NCI-H1436 treated with DMSO at 0.1 percent for 48 hours (cell line): Measurements from ENCODE around the gene KBTBD7.
"Not testable (repeated sequence)": the region's sequence is repeated elsewhere in the genome, so short reads cannot be mapped to it uniquely, and the experiment has no call there.

Source experiments
- DNase-seq: peaks from one replicate; lab custom pipeline; 2025; lab: John Stamatoyannopoulos, UW

The KBTBD7 gene

DNA sequence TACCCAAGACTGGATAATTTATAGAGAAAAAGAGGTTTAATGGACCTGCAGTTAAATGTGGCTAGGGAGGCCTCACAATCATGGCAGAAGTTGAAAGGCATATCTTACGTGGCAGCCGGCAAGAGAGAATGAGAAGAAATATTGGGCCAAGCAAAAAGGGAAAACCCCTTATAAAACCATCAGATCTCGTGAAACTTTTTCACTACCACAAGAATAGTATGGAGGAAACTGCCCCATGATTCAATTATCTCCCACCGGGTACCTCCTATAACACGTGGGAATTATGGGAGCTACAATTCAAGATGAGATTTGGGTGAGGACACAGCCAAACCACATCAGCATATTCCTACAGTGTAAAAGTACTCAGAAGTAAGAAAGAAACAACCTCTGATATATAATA is 4.7 kb upstream of the KBTBD7 start:
- no peak for DNase-seq

DNA sequence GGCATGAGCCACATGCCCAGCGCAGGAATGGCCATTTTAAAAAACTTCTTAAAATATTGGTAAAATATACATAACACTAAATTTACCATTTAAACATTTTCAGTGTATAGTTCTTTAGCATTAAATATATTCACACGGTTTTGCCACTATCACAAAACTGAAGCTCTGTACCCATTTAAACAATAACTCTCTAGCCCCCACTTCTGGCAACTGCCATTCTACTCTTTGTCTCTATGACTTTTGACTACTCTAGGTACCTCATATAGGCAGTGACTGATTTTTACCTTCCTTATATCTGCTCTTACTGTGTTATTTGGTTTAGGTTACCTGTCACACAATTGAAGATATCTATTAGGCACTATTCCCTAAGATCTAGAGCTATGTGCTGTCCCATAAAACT is 2.3 kb upstream of the KBTBD7 start:
- no peak for DNase-seq

DNA sequence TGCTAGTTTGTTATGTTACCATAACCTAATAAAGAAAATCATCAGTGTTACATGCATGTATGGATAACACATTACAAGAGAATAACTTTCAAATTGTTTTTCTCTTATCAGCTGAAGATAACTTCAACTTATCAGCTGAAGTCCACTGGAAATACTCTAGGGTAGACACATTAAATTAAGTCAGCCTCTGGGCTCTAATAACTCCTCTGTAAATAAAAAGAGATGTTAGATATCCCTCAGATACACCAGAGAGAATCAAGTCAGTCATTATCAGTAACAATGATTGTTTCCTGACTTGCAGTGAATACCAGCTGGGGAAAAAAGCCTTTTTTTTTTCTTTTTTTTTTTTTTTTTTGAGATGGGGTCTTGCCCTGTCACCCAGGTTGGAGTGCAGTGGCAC is 1.6 kb upstream of the KBTBD7 start:
- DNase-seq, result no peak

DNA sequence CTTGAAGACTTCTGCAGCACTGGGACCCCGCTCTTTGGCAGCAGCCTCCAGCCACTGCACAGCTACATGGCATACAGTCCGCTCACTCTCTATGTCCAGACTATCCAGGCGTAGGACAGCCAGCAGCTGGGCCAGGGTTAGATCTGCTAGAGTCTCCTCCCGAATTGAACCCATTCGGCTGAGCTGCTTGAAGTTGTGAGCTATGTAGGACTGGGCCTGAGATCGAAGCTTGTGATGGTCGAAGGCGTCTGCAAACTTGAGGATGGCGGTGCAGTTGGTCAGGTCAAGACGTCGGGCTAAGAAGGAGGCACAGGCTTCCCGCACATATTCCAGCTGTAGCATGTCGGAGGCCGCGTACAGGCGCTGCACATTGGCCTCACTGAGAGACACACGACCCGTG is 900 bp downstream of the KBTBD7 start:
- no peak for DNase-seq

DNA sequence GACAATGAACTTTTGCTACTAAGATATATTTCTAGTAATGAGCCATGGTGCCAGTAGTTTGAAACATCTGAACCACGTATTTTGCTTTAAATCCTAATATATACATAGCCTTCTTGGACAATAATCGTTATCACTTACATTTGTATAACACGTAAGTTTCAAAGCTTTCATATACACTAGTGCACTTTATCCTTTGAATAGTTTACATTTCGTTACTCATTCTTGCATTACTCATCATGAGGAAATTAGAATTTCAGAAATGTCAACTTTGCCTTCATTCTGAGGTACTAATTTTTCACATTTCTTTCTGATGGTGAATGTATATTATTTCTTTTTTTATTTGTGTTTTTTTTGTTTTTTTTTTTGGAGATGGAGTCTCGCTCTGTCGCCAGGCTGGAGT is 5.8 kb downstream of the KBTBD7 start:
- DNase-seq, result no peak

DNA sequence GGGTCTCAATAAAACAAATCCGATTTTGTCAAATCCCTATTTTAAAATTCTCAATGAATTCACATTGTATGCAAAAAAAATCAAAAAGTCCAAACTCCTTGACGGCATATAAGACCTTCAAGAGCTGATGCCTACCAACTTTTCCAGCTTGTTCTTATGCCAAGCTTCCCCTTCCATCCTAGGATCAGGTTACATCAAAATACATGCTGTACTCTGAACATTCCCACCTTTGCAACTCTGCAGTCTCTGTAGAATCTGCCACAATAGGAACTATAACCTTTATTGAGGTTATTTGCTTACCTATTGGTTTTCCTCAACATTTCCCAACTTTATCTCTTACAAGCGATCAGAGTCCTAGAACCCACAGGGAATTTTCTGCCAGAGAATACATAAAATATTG is 7.9 kb downstream of the KBTBD7 start:
- DNase-seq, result no peak

DNA sequence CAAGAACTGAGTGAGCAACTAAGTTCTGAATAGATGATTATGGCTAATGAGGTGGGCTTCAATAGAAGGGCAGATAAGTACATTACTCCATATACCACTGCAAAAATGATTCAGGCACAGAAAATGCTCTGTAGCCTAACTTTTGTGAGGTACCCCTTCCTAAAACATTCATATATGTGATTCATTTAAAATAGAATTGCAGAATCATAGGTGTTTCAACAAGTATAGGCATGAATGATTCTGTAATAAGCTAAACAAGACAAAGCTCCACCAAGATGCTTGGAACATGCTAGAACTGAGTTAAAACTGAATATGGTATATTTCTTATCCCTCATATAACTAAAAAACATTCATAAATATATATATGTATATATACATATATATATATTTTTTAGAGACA is 12.1 kb downstream of the KBTBD7 start:
- DNase-seq, result no peak

DNA sequence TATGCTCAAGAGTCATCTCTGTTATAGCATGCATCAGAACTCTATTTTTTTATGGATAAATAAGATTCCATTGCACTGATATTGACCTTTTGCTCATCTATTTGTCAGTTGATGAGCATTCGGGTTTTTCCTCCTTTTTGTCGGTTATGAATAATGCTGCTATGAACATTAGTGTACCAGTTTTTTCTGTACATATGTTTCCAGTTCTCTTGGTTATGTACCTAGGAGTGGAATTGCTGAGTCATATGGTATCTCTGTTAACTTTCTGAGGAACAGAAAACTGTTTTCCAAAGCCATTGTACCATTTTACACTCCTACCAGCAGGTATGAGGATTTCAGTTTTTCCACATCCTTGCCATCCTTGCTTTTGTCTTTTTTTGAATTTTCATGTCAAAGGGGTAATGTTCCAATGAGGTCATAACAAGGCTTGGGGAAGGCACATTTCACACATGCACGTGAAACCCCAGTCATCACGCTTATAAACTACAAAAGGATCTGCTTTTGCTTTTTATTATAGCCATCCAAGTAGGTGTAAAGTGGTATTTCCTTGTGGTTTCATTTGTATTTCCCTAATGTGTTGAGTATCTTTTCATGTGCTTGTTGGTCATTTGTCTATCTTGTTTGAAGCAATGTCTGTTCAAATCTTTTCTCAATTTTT is 14.6 kb downstream of the KBTBD7 start:
- DNase-seq, result no peak

DNA sequence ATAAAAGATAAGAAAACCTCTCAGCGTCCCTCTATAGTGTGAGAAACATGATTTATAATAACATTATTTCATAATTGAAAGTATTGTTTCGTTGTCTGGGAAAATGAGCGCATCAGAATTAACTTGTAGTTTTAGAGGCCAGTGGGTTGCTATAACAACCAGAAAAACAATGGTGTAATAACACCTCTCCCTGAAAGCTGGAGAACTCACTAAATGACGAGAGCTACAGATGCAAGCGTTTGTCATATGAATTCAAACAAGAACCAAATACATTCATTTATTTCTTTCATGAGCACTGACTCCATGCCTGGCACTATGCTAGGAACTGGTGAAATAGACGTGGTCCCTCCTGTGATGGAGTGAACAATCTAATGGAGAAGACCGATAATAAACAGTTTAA is 16.3 kb downstream of the KBTBD7 start:
- no peak for DNase-seq

DNA sequence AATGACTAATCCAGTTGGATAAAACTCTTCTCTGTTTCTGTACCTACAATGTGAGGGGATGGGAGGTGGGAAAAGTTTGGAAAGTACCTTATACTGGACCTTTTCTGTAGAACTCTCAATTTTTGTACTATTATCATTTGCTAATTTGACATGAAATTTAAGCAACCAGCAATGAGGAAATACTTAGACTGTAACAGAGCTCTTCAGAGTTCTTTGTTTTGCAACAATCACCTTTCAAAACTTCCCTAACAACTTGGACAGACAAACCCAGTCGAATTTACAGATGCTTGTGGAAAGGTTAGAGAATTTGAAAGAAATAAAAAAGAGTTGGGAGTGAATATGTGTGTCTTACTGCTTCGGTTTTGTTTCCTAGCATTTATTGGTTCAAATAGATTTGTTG is 16.8 kb downstream of the KBTBD7 start:
- DNase-seq, result no peak

DNA sequence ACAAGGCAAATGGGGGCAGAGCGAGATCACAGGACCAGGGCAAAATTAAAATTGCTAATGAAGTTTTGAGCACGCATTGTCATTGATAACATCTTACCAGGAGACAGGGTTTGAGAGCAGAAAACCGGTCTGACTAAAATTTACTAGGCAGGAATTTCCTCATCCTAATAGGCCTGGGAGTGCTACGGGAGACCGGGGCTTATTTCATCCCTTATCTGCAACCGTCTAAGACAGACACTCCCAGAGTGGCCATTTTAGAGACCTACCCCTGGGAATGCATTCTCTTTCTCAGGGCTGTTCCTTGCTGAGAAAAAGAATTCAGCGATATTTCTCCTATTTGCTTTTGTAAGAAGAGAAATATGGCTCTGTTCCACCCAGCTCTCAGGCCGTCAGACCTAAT is 18.8 kb downstream of the KBTBD7 start:
- not testable (repeated sequence) for DNase-seq

DNA sequence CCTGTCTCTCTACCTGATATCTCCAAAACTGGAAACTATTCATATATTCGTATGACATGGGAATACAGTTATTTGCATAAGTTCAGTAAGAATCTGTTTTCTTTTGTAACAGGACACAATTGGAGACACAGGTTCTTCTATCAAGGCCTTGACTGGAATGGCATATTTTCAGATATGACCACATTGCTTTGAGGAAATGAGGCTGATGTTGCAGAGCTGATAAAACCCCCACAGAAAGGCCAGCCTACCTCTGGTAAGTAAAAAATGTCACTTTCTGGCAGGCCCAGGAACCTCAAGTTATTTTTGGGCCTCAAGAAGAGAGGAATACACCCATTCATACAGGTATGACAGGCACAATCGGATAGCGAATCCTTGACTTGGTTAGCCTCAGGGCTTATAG is 32.2 kb downstream of the KBTBD7 start:
- no peak for DNase-seq

DNA sequence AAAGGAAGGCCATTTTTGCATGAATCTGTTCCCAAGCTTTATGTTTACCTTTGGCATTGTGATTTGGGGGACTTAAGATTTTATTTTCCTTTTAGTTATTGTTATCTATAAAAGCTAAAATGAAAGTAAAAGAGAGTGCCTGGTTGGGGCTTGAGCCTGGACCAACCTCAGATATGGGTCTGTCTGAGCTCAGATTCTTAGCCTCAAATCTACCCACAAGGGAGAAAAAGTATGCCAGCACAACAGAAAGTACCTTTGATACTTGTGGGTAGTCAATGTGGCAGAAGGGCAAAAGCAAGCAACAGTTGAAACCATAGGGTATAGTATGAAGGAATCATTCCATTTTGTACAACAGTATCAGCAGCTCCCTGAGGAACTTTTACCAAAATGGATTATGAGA is 35.2 kb downstream of the KBTBD7 start:
- DNase-seq, result no peak

DNA sequence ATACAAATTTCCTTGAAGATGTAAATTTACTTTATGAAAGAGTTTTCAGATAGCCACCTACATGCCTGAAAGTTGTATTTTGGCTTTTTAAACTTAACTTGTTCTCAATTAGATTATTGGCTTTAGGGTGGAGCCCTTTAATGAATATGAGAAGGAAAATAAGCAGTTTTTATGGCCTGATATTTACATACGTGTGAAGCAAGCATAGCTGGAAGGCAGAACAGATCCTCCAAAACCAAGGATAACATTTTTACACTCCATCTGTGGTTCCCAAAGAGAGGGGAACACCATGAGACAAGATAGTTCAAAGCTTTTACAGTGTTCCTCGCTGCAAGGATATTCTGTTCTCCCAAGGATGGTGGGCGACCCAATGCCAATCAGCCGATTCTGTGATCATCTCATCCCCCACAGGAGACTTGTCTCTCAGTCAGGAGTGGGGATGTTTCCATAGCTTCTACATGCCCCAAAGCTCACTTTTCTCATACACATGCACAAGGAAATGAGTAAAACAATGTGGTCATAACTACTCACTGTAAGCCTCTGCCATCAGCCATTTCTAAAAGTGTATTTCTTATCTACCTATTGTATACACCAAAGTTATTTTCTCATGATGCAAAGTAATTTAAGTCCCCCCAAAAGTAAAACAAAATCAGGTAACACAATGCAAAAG is 37.2 kb downstream of the KBTBD7 start:
- DNase-seq, result no peak

DNA sequence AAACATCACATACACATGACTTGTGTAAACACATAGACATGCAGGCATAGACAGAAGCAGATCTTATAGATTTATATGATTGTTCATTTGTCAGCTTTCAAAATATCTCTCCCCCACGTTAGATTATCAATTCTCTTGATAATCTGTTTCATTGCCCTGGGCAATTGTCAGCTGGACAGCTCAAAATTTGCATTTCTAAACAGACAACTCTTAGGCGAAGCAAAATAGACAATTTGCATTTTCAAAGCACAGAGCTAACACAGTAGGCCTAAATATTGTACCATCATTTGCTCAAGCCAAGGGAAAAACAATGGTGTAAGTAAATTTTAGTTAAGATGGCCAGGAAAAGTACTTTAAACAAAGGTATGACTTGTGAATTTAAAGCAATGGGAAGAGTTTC is 37.7 kb downstream of the KBTBD7 start:
- no peak for DNase-seq

DNA sequence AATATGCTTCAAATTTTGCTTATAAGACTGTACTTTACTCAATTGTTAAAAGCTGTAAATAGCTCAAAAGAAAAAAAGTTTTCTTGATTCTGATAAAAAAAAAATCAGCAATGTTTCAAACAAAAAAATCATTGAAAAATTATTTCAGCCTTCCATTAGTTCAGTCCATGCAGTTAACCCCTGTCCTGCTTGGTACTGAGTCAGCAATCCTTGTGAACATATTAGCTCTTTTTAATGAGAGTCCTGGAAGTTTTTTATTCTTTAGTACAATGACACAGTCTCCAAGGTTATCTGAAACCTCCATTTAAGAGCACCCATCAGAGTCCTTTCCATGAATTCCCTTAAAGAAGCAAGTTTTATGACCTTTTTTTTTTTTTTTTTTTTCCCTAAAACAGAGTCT is 40.3 kb downstream of the KBTBD7 start:
- no peak for DNase-seq

DNA sequence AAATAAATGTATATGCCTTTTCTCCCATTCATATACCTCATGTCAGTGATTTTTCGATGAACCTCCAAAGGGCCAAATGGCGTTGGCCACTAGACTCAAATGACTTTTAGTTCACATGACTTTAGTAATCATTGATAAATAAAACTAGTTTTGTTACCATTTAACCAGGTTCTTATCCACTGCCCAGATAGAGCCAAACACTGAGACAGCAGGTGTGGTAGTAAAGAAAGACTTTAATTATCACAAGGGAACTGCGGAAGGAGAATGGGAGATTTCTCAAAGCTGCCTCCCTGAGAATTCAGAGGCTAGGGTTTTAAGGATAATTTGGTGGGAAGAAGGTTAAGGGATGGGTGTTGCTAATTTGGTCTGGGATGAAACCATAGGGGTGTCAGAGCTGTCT is 42.4 kb downstream of the KBTBD7 start:
- DNase-seq, result no peak

DNA sequence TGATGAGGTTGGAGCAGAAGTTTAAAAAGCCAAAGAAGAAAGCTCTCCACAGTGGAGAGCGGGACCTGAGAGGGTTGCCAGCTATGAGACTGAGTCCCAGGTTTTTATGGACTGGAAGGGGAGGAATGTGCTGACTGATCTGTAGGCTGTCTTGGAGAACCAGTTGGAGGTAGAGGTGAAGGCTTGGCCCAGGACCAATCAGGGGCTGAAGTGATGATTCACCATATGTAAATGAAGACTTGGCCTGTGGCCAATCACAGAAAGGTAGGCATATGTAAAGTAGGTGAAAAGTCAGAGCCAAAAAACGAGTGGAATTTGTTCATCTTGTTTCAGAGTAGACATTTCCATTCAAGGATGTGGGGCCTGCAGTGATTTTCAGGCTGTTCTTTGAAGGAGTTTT is 44.3 kb downstream of the KBTBD7 start:
- DNase-seq, result no peak

DNA sequence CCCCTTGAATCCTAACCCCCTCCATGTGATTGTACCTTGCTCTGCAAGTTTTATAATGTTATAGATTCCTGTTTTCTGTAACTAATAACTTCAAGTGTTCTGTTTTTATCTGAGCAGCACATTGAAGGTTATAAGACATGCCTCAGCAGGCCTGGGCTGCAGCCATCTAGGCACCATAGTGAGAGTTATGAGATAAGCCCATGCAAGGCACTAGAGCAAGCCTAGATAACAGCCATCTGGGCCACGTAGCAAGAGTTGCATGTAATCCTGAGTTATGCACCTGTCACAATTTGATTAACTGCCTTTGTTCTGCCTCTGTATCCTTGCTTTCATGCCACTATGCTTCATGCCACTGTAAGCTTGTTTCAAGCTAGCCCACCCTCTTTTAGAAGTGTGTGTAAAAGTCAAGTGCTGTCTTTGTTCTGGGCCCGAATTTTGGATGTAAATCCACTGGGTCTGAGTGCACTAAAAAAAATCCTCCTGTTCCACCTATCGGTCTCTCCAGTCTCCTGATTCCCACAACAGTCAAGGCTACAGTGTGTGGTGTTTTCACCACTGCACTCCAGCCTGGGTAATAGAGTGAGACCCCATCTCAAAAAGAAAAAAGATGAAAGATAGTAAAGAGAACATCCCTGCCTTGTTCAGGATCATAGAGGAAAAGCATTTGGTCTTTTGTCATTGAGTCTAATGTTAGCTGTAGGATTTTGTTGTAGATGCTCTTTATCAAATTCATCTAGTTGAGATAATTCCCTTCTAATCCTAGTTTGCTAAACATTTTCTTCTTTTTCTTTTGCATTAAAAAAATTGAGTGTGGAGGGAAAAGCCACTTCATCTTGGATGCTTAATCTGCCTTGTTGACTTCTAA is 45.7 kb downstream of the KBTBD7 start:
- DNase-seq, result no peak

DNA sequence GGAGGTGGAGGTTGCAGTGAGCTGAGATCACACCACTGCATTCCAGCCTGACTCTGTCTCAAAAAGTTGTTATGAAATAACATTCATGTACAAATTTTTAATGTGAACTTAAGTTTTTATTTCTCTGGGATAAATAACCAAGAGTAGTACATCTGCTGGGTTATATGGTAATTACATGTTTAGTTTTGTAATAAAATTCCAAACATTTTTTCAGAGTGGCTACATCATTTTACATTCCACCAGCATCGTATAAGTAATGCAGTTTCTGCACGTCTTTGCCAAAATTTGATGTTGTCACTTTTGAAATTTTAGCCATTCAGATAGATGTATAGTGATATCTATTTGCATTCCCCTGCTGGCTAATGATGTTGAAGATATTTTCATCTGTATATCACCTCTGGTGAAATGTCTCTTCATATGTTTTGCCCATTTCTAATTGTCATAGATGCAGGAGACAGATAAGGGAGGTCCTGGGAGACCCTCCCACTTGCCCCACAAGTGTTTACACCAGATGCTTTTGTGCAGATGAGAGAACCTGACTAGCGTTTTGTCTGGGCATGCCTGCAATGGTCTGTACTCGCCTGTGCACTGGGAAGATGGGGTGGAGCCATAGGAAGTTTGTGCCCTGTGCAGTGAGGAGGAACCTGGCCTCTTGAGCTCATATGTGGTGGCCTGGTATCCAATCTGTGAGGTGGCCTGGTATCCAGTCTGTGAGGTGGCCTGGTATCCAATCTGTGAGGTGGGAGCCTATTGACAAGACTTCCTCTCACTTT is 49.0 kb downstream of the KBTBD7 start:
- no peak for DNase-seq

DNA sequence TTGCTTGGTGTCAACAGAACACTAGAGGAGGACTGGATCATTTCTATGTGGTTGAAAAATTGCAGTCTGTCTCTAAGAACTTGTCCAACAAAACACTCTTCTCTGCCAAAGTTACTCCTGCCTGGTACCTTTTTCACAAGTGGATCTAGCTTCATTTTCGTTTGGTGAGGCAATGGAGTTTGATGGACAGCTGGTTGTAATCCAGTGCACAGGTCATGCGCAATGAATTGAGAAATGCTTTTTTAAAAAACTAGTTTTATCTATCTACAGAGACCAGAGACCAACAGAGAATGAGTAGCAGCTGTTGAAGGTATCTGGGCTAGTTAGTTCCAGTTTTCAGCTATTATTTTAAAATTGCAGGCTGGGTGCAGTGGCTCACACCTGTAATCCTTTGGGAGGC is 49.8 kb downstream of the KBTBD7 start:
- no peak for DNase-seq
